Activated T-cell treated with anti-CD3 and anti-CD28 coated beads for 24 hours (primary cell): ENCODE measurements around the gene SELENOW.

Source experiments
- DNase-seq: peaks from one replicate; pipeline ENCODE4 v3.0.0-alpha.2; 2020; ENCODE audit warnings: low read depth

The SELENOW gene

GRCh38 chr19:47824396-47824795 lies 45.9 kb downstream of the SELENOW start:
- no peak for DNase-seq

GRCh38 chr19:47826800-47827199 lies 48.3 kb downstream of the SELENOW start:
- no peak for DNase-seq

- DNase-seq = no peak
Measured at GRCh38 chr19:47832723-47833122, 54.2 kb downstream of the SELENOW start.
